ENCODE data around the gene EPHB3. TPM values are rescaled to one million over a fixed set of nuclear protein-coding genes. Genes with fewer than 3 reads are reported as not detected.
A peak's percentile ranks its signal among the peaks of the same experiment; 100 is the strongest.

Gene EPHB3
- total and polyA plus RNA-seq, 8 donors, result 8.1 to 32.9 (median 26.8) TPM

GRCh38 chr3:184523825-184524615 lies 37.6 kb upstream of the EPHB3 start:
- Histone ChIP-seq H3K36me3 (no peaks in the 10 kb centered on the region), H3K27ac (peak overlapping the region in 1 of 2 donors; percentile 25), H3K4me3 (no peak overlapping the region), H3K27me3 (peaks cover 16 to 52% of the 10 kb centered on the region in 2 donors), H3K9me3 (no peaks in the 10 kb centered on the region), H3K4me1 (peaks cover 10 to 28% of the 10 kb centered on the region in 2 donors)
- TF ChIP-seq CTCF (IDR thresholded peaks at IDR 0.05), result no peak
- peak; percentile 85 for ATAC-seq
- DNase-seq, result no peak
- intact Hi-C loops (cut with DNase I), result no loop called here

DNA sequence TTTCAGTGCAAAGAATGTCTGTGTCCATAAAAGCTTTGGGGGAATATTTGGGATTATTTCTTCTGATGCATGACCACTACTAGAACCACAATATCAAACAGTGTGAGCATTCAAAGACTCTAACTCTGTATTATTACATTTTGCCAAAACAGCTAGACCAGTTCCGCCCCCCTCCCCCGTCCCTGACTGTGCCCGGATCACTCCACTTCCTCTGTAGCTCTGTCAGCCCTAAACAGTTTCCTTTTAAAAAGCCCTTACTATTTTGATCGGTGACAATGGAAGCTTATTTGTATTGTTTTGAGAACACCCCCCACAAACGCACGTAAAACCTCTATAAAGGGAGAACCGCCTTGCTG lies 36.6 kb upstream of the EPHB3 start:
- peak; percentile 70 for ATAC-seq
- TF ChIP-seq CTCF (IDR thresholded peaks at IDR 0.05), result no peak
- Histone ChIP-seq H3K4me1 (peaks cover 10 to 28% of the 10 kb centered on the region in 2 donors), H3K27me3 (peaks cover 20 to 48% of the 10 kb centered on the region in 2 donors), H3K4me3 (peak overlapping the region; percentile 40 to 43), H3K27ac (peak overlapping the region in 1 of 2 donors; percentile 79), H3K9me3 (no peaks in the 10 kb centered on the region), H3K36me3 (no peaks in the 10 kb centered on the region)
- intact Hi-C loops (cut with DNase I), result no loop called here
- DNase-seq, result no peak

DNA sequence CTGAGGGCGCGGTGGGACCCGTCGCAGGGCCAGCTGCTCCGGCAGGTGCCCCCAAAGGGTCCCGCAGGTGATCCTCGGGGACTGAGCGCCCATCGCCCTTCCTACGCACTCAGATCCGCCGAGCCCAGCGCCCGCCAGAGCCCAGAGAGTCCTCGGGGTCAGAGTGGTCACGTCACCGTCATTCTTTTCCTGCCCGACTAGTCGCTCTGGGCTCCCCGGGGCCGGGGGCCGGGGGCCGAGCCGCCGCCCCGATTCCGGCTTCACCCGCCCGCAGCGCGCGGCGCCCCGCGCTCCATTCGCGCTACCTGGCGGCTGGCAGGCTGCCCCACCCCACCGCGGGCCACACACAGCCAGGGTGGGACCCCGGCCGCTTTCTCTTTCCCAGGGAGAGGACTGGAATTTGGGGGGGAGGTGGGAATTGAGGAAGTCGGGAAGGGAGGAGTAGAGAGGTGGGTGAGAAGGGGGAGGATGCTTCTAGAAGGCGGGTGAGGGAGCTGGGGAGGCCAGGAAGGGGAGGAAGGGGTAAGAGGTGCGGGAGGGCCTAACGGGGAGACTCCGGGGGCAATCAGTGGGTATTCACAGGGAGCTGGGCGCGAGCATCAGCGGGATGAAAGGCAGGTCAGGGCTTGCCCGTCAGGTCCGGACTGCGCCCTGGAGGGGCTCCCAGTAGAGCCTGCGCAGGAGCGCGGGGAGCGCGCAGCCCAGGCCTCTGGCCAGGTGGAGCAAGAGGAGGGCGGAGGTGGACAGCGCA lies 36.1 kb upstream of the EPHB3 start:
- intact Hi-C loops (cut with DNase I), result no loop called here
- H3K27ac ChIP-seq, result peak overlapping the region; percentile 33 to 79

DNA sequence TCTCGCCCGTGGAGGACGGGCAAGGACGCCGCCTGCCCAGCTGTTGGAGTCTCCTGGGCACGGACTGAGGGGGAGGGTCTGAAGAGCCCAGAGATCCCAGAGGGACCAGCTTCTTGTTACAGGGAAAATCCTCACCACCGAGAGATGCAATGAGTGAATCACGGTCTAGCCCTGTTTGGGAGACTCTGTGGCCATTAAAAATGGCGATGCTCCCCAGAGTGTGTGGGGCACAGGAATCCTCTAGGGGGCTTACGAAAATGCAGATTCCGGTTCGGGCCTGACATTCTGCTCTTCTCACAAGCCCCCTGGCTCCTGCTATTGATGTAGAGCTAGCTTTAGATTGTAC lies 35.5 kb upstream of the EPHB3 start:
- H3K27ac ChIP-seq, result no peak overlapping the region
- intact Hi-C loops (cut with DNase I), result no loop called here
- peaks cover 10 to 28% of the 10 kb centered on the region in 2 donors for H3K4me1 ChIP-seq
- DNase-seq (no peak), ATAC-seq (no peak)
- peaks cover 20 to 49% of the 10 kb centered on the region in 2 donors for H3K27me3 ChIP-seq
- peak overlapping the region in 1 of 2 donors; percentile 43 for H3K4me3 ChIP-seq
- TF ChIP-seq CTCF (IDR thresholded peaks at IDR 0.05), result no peak
- H3K9me3 ChIP-seq, result no peaks in the 10 kb centered on the region
- H3K36me3 ChIP-seq, result no peaks in the 10 kb centered on the region

More for the DNA sequence above, 36.1 kb upstream of the EPHB3 start:
- H3K36me3 ChIP-seq, result no peaks in the 10 kb centered on the region
- peak; percentile 76 for ATAC-seq
- peak in 2 of 4 donors; percentile 10 to 83 for DNase-seq
- peak overlapping the region; percentile 40 to 43 for H3K4me3 ChIP-seq
- no peaks in the 10 kb centered on the region for H3K9me3 ChIP-seq
- no peak for TF ChIP-seq CTCF (IDR thresholded peaks at IDR 0.05)
- peaks cover 10 to 28% of the 10 kb centered on the region in 2 donors for H3K4me1 ChIP-seq
- peaks cover 20 to 48% of the 10 kb centered on the region in 2 donors for H3K27me3 ChIP-seq

- no peak overlapping the region for H3K27ac ChIP-seq
- no peaks in the 10 kb centered on the region for H3K4me1 ChIP-seq
- intact Hi-C loops (cut with DNase I), result no loop called here
- H3K27me3 ChIP-seq, result peaks cover 4 to 27% of the 10 kb centered on the region in 2 donors
- no peak overlapping the region for H3K4me3 ChIP-seq
- H3K36me3 ChIP-seq, result no peaks in the 10 kb centered on the region
- H3K9me3 ChIP-seq, result no peaks in the 10 kb centered on the region
- DNase-seq, result no peak
- no peak for TF ChIP-seq CTCF (IDR thresholded peaks at IDR 0.05)
- ATAC-seq, result no peak
These were observed 29.8 kb upstream of the EPHB3 start for GRCh38 chr3:184531626-184532280.
